Hematopoietic multipotent progenitor cell treated with erythropoietin and hydrocortisone succinate and interleukin-3 and kit ligand, for 4 days (in vitro differentiated cells): ENCODE measurements around the gene SEMA6A.

Experiments
- DNase-seq: peaks from one replicate; pipeline ENCODE4 v3.0.0-alpha.2; 2015

SEMA6A gene

GRCh38 chr5:116574367-116575325 lies at the start of gene SEMA6A:
SEMA6A (minus strand) TSS chr5:116574823; CDS start chr5:116504944, 69,879 bp downstream.
- peak; percentile 86 for DNase-seq

DNA sequence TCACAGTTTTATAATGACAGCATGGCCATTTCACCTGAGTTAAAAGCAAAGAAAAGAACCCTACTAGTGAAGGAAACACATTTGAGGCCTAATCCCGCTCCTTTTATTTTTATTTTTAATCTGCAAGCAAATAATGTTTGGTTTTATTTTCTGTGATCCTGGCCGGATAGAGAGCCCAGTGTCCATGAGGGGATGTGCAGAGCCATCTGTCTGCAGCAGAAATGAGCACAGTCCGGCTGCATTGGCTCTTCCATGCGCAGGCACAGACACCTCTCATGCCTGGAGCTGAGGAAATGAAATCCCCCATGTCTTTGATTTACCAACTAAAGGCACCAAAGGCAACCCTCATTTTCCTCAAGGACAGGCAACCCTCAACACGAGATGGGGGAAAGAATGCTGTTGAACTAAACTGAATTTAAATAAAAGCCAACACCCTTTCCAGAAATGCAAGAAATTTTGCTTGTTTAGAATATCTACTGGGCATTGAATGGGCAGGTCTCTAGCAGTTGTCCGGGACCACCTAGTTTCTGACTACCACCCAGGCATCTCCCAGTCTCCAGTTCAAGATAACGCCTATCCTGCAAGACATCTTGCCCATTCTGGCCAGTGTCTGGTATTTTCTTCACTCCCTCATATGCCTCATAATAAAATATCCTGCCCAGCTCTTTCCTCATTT lies 47.9 kb upstream of the SEMA6A start:
- DNase-seq = no peak

GRCh38 chr5:116621599-116621998 lies 47.0 kb upstream of the SEMA6A start:
- no peak for DNase-seq

- no peak for DNase-seq
Observed at GRCh38 chr5:116616876-116617275, 42.3 kb upstream of the SEMA6A start.

- no peak for DNase-seq
Observed at GRCh38 chr5:116614603-116614920, 39.9 kb upstream of the SEMA6A start.

GRCh38 chr5:116613445-116613844 lies 38.8 kb upstream of the SEMA6A start:
- no peak for DNase-seq

- no peak for DNase-seq
Observed at GRCh38 chr5:116612431-116612830, 37.8 kb upstream of the SEMA6A start.

- no peak for DNase-seq
Observed at GRCh38 chr5:116605310-116606070, 30.9 kb upstream of the SEMA6A start.

DNA sequence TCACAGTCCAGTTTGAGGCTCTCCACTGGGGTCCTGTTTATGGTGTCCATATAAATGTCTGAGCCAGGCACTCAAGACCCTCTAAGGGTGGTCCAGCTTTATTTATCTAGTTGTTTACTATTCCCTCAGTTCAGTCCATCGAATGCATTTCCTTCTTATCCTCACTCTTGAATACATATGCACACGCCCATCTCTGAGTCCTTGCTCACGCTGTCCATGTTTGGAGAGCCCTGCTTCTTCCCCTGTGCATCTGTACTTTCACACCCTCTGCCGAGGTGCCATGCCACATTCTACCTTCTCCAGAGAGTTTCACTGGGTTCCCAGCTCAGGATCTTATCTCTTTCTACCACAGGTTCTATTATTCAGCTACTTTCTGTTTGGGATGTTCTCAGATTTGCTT lies 30.2 kb upstream of the SEMA6A start:
- no peak for DNase-seq

GRCh38 chr5:116600876-116601275 lies 26.3 kb upstream of the SEMA6A start:
- no peak for DNase-seq

- no peak for DNase-seq
Observed at GRCh38 chr5:116598911-116599310, 24.3 kb upstream of the SEMA6A start.

DNA sequence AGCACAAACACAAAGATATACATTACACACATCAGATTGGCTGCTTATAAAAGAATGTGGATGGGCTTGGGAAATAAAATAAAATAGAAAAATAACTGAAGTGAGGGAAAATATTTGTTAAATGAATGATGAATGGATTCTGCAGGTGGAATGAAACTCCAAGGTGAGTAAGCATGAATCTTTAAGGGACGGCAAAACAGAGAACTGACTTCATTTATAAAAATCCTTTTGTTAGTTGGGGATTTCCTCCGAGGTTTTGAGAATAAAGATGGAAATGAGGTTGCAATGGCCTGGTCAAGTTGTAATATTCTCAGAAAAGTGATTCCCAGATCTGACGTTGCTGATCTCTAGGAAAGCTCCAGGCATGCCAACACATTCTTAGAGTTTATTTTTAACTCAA lies 20.9 kb upstream of the SEMA6A start:
- no peak for DNase-seq

- DNase-seq = no peak
Observed at GRCh38 chr5:116593340-116593739, 18.7 kb upstream of the SEMA6A start.

- no peak for DNase-seq
Observed at GRCh38 chr5:116585227-116585626, 10.6 kb upstream of the SEMA6A start.

- DNase-seq = no peak
Observed at GRCh38 chr5:116583862-116584222, 9.2 kb upstream of the SEMA6A start.

DNA sequence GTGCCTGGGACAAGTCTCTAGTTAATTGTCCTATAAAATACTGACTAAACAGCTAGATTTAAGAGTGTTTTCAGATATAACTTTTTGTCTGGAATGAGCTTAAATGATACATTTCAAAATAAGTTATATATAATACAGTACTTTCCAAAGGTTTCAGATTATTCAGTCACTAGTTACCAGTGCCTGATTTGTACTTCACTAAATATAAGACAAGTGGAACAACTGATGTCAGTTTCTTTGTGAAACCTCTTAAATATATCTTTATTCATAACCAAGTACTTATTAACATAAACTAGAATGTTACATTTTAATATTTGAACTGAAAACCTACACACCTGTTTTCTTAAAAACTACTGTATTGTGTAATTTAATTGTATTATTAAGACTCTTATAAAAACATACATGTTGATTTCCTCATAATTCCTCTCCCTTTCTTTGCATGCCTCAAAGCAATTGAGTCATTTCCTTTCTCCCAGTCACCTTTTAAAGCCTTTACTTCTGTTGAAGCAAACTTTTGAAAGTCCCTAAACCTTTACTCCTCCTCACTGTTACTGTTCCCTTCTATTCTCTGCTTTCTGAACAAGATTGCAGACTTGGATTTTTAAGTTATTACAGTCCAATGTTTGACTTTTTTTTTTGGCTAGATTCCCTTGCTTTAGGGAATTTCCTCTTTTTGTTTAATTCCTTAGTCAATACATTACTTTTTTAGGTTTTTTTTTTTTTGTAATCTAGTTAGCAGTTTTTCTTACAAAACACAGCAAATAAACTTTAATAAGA lies 8.7 kb upstream of the SEMA6A start:
- DNase-seq = no peak

DNA sequence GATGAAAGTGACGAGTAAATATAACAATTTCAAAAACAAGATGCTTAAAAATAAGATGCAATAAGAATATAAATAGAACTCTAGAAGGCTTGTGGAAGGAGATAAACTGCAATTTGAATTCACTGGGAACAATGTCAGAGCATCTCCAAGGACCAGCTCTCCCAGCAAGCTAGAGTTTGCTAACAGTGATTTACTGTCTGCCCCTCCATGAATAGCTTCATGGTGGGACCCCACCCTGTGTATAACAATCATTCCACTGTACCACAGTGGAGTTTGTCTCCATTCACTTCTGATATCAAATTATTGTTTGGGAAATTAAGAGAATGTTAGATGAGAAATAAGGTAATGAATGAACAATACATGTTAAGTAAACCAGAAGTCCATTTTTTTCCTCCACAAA lies 7.3 kb upstream of the SEMA6A start:
- no peak for DNase-seq

- DNase-seq = no peak
Observed at GRCh38 chr5:116579144-116579543, 4.5 kb upstream of the SEMA6A start.

DNA sequence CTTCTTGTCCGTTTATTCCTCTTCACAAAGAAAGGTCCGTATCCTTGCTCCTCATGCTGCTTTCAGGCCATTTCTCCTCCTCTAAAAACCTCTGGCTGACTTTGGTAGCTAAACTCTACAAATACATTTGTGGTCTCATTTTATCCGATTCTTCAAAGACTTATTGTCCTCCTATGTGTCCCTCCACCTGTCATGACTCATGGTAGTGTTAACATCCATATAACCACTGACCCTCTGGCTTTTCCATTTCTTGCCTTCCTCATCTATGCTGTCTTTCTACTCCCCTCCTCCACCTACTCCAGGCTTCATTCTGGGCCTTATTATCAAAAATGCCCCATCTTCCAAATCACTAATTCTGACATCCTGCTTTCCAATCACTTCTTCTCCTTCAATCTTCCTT lies 4.1 kb upstream of the SEMA6A start:
- DNase-seq = no peak

DNA sequence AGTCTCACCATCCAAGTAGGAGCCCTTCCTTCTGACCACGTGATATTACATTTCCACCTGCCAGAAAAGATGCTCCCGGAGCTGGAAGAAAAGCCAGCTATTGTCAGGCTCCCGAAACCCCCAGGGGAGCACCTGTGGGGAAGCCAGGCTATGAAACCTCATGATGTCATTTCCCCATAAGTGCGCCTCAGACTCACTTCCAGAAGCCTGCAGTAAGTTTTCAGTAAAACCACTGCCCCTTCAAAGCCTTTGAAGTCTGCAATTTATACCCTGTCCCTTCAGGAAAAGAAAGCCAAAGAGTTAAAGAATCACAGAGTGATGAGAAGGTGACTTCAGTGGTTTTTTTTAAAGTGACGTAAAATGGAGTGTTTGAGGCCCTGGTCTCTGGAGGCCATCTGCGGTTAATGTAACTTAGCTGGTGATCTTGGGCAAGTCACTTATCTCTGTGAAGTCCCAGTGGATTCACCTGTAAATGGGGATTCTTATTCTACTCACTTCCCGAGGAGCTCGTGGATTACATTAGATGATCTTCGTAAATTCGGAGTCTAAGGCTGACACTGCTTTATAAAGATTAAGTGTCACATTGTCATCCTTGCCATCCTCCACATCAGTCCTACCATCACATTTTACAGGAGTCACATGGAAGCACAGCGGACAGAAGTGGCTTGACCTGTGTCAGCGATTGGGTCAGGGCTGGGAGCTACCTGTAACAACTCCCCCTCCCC lies 2.6 kb upstream of the SEMA6A start:
- no peak for DNase-seq

- DNase-seq = peak; percentile 75
Observed at GRCh38 chr5:116576053-116576713, 1.6 kb upstream of the SEMA6A start.
